GM19238 (cell line): ENCODE measurements around the gene COG4.
A peak's percentile ranks its signal among the peaks of the same experiment; 100 is the strongest.
"Not testable (repeated sequence)": the region's sequence is repeated elsewhere in the genome, so short reads cannot be mapped to it uniquely, and the experiment has no call there.

Source experiments
- DNase-seq: peaks from one replicate; pipeline ENCODE4 v3.0.0; 2011; ENCODE audit warnings: low spot score; ENCODE audit not compliant: insufficient read length

Gene COG4

GRCh38 chr16:70457446-70458166 is 65.7 kb downstream of the COG4 start:
- no peak for DNase-seq

DNA sequence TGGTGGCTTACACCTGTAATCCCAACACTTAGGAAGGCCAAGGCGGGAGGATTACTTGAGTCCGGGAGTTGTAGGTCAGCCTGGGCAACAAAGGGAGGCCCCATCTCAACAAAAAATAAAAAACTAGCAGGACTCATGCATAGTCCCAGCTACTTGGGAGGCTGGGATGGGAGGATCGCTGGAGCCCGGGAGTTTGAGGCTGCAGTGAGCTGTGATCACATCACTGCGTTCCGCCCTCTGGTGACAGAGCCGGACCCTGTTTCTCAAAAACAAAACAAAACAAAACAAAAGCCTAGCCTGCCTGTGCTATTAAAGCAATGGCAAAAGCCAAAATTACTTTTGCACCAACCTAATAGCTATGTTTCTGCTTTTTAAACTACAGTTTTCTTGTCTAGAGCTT is 67.4 kb downstream of the COG4 start:
- no peak for DNase-seq

GRCh38 chr16:70454222-70455034 is 68.9 kb downstream of the COG4 start, which contains the start of gene FCSK:
Gene FCSK, plus strand, starts transcription at chr16:70454595. Its CDS starts 8,596 bp downstream, at chr16:70463191.
- peak; percentile 85 for DNase-seq

DNA sequence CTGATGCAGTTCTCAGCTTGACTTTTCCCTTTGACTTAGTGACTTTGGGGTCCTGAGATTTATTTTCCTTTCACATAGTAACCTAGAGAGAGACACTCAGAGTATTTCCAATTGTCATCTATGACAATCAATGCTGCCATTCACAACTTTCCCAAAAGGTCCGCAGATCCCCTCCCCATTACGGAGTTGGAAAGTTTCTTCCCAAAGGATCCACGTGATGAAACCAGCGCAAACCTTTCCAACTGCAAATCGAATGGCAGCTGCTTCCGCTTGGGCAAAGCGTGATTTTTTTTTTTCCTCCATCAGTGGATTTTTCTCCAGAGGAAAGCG is 69.5 kb downstream of the COG4 start:
- DNase-seq: no peak

GRCh38 chr16:70453117-70453891 is 70.0 kb downstream of the COG4 start:
- no peak for DNase-seq

DNA sequence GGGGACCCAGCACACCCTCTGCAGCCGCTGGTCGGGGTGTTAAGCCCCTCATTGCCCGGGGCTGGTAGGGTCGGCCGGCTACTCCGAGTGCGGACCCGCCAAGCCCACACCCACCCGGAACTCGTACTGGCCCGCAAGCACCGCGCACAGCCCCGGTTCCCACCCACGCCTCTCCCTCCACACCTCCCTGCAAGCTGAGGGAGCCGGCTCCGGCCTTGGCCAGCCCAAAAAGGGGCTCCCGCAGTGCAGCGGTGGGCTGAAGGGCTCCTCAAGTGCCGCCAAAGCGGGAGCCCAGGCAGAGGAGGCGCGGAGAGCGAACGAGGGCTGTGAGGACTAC is 72.4 kb downstream of the COG4 start:
- not testable (repeated sequence) for DNase-seq

GRCh38 chr16:70450142-70451003 is 73.0 kb downstream of the COG4 start:
- DNase-seq: not testable (repeated sequence)

- DNase-seq: no peak
Observed at GRCh38 chr16:70448075-70448474, 75.3 kb downstream of the COG4 start.

- DNase-seq: no peak
Observed at GRCh38 chr16:70444249-70445063, 78.9 kb downstream of the COG4 start.

DNA sequence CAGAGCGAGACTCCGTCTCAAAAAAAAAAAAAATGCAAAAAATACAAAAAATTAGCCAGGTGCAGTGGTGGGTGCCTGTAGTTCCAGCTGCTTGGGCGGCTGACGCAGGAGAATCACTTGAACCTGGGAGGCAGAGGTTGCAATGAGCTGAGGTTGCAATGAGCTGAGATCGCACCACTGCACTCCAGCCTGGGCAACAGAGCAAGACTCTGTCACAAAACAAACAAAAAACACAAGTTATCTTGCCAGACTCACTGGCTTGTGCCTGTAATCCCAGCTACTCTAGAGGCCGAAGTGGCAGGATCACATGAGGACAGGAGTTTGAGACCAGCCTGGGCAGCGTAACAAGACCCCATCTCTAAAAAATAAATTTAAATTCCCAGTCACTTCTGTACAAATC is 81.0 kb downstream of the COG4 start:
- DNase-seq: no peak

GRCh38 chr16:70441406-70441990 is 81.9 kb downstream of the COG4 start:
- DNase-seq: no peak

- no peak for DNase-seq
Observed at GRCh38 chr16:70440009-70440692, 83.2 kb downstream of the COG4 start.

- DNase-seq: peak; percentile 94
Observed at GRCh38 chr16:70438969-70439862, 84.1 kb downstream of the COG4 start, which contains the start of gene ST3GAL2. Gene ST3GAL2, minus strand, starts transcription at chr16:70439100. Its CDS starts 40,570 bp downstream, at chr16:70398530.

GRCh38 chr16:70438585-70438968 is 84.8 kb downstream of the COG4 start:
- DNase-seq: no peak

DNA sequence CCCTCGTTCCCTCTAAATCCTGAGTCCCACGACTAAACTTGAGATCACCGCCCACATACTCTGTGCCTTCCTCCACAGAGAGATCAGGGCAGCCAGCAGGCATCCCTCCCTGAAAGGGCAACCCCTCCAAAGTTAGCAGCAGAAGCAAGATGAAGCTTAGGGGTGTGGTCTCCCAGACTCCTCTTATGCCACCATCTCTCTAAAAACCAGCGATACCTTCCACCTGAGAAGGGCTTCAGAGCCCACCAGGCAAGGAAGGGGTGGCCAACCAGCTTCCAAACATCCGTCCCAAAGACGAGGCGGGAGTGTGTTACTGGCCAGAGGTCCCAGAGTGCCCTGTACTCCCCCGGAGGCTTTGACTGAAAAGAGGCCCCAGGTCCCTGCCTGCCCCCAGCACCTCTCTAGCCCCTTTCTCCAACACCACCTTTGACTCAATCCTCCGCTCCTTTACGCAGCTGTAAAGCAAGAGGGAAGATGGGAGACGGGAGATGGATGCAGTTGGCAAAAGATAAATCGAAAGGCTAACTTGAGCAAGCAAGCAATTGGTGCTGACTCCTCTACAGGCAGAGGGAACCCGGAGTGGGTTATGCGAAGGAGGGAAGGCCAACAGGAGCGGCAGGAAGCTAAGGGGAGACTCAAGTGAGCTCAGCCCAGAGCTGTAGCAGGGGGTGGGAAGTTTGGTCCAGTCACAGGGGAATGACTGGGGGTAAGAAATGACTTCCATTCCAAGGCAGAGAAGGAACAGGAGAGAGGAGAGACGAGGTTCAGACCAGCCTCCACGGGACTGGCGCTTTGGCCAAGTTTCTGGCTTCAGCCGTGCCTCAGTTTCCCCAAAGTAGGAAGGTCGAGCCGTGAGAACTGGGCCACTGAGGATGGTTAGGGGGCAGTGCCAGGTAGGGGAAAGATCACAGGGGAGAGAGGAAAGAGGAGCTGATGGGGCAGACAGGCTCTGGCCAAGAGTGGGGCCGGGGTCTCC is 85.5 kb downstream of the COG4 start:
- DNase-seq: no peak

GRCh38 chr16:70437017-70437581 is 86.3 kb downstream of the COG4 start:
- no peak for DNase-seq
